B cell (primary cell): ENCODE data around the gene B3GLCT.

Experiments used
- CTCF ChIP-seq: fragments of 200-600 bp; IDR thresholded peaks from one replicate; pipeline ENCODE4 v1.8.0; 2022; ENCODE audit warnings: antibody characterized with exemption, mild to moderate bottlenecking
- EZH2 ChIP-seq: IDR thresholded peaks from 2 replicates; pipeline ENCODE4 v1.6.1; 2012; ENCODE audit warnings: borderline replicate concordance, low read depth, mild to moderate bottlenecking, moderate library complexity, low read length; ENCODE audit not compliant: insufficient read depth, poor library complexity, severe bottlenecking

DNA sequence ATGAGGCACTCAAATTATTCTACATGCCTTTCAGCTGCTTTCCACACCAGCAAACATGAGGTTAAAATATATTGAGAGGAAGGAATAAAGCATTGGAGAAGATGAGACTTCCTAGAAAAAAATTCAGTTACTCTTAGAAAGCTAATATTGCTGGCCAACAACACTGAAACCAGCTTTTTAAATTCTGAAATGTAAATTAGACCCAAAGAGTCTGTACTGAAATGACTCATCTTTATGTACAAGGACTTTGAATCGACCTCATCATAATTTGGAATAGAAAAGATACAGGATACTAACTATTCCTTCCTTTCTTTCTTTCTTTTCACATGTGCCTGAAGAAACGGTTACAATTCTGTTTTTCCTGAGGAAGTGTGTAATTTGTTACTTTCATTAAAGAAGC, 31.6 kb upstream of the B3GLCT start:
- TF ChIP-seq CTCF: no peak
- TF ChIP-seq EZH2: no peak
